H1 (cell line): ENCODE results near the gene KLF13. TPM values are rescaled to one million over a fixed set of nuclear protein-coding genes. Genes with fewer than 3 reads are reported as not detected.

Source experiments
- CTCF ChIA-PET: fragments of 300-600 bp; sonication (Branson Sonifier 250); formaldehyde crosslinking; loops from one replicate; lab custom pipeline; 2021; ENCODE audit not compliant: partially characterized antibody; lab: Charles Lee
- POLR2A ChIA-PET: fragments of 300-600 bp; sonication (Branson Sonifier 250); formaldehyde crosslinking; loops from one replicate; lab custom pipeline; 2021; ENCODE audit warnings: inconsistent platforms; ENCODE audit not compliant: partially characterized antibody; lab: Charles Lee
- DNase-seq, 2 experiments: peaks; one replicate each; pipeline versions ENCODE4 v3.0.0 to v3.0.0-alpha.2; 2010 to 2022; ENCODE audit warnings: low spot score in 2 of 2, low read depth in 1 of 2, mixed read lengths in 1 of 2
- FAIRE-seq: peaks from 2 replicates; lab custom pipeline; 2011; peaks lifted over from hg19 to GRCh38; lab: Jason Lieb, UNC
- H2AFZ ChIP-seq: 2 replicates; pipeline ENCODE4 v1.8.1; 2012; ENCODE audit warnings: low read length, inconsistent platforms
- H2AK5ac ChIP-seq: 2 replicates; pipeline ENCODE4 v1.6.1; 2013; ENCODE audit warnings: low read depth, low read length
- H2BK120ac ChIP-seq: replicated peaks from 2 replicates; pipeline ENCODE3; 2013; ENCODE audit warnings: low read depth, low read length, inconsistent platforms
- H2BK12ac ChIP-seq: 2 replicates; pipeline ENCODE4 v1.6.1; 2013; ENCODE audit warnings: low read depth, low read length
- H2BK15ac ChIP-seq: 2 replicates; pipeline ENCODE4 v1.6.1; 2013; ENCODE audit warnings: low read length
- H2BK20ac ChIP-seq: 2 replicates; pipeline ENCODE4 v1.6.1; 2013; ENCODE audit warnings: low read length
- H2BK5ac ChIP-seq: 2 replicates; pipeline ENCODE4 v1.6.1; 2013; ENCODE audit warnings: low read depth, low read length
- H3K14ac ChIP-seq: 2 replicates; pipeline ENCODE4 v1.6.1; 2013; ENCODE audit warnings: inconsistent platforms; ENCODE audit not compliant: insufficient read length
- H3K18ac ChIP-seq: 2 replicates; pipeline ENCODE4 v1.6.1; 2013; ENCODE audit warnings: low read length; ENCODE audit errors: extremely low read depth
- H3K23ac ChIP-seq: 2 replicates; pipeline ENCODE4 v1.6.1; 2013; ENCODE audit warnings: inconsistent platforms; ENCODE audit not compliant: insufficient read length
- H3K23me2 ChIP-seq: 2 replicates; pipeline ENCODE4 v1.6.1; 2013; ENCODE audit warnings: low read depth, low read length
- H3K27ac ChIP-seq: 2 replicates; pipeline ENCODE4 v1.6.1; 2011; ENCODE audit warnings: low read depth, low read length, inconsistent platforms
- H3K27me3 ChIP-seq, 4 experiments: replicated peaks in 1 of 4; 1 replicate in 1 of 4; 2 replicates in 3 of 4; pipeline versions ENCODE4 v1.6.1 to v1.8.1; 2011 to 2013; ENCODE audit warnings: low read length in 3 of 4, mild to moderate bottlenecking in 3 of 4, inconsistent platforms in 2 of 4, mixed read lengths in 2 of 4, moderate library complexity in 1 of 4; ENCODE audit not compliant: control insufficient read depth in 3 of 4, insufficient read depth in 3 of 4; ENCODE audit errors: extremely low read depth in 1 of 4
- H3K36me3 ChIP-seq, 4 experiments: 2 replicates each; pipeline versions ENCODE4 v1.6.1 to v1.8.1; 2011 to 2013; ENCODE audit warnings: mild to moderate bottlenecking in 4 of 4, low read length in 3 of 4, moderate library complexity in 2 of 4, control low read depth in 1 of 4, inconsistent platforms in 1 of 4; ENCODE audit not compliant: insufficient read depth in 4 of 4, control insufficient read depth in 2 of 4
- H3K4ac ChIP-seq: replicated peaks from 2 replicates; pipeline ENCODE3; 2013; ENCODE audit warnings: low read length, low read depth, mixed read lengths, inconsistent platforms; ENCODE audit not compliant: insufficient read length
- H3K4me1 ChIP-seq, 4 experiments: replicated peaks in 1 of 4; 1 replicate in 1 of 4; 2 replicates in 3 of 4; pipeline versions ENCODE4 v1.6.1 to v1.8.1; 2011 to 2013; ENCODE audit warnings: low read length in 3 of 4, inconsistent platforms in 2 of 4, mixed read lengths in 1 of 4; ENCODE audit not compliant: insufficient read depth in 4 of 4, control insufficient read depth in 3 of 4
- H3K4me2 ChIP-seq, 2 experiments: 2 replicates each; pipeline versions ENCODE4 v1.6.1 to v1.8.1; 2011 to 2013; ENCODE audit warnings: low read depth in 2 of 2, low read length in 2 of 2, control low read depth in 1 of 2, inconsistent platforms in 1 of 2, mild to moderate bottlenecking in 1 of 2; ENCODE audit not compliant: insufficient read depth in 1 of 2
- H3K4me3 ChIP-seq, 4 experiments: fragments of 200-600, 300-600 bp in 1 of 4; sonication (generic), shearing (Covaris generic), sonication (Bioruptor Twin) in 1 of 4; 2 replicates each; pipeline versions ENCODE4 v1.5.1 to v1.8.1; 2011 to 2016; ENCODE audit warnings: low read length in 4 of 4, low read depth in 3 of 4, control low read depth in 2 of 4, inconsistent platforms in 2 of 4, mild to moderate bottlenecking in 2 of 4, mixed read lengths in 1 of 4, moderate library complexity in 1 of 4; ENCODE audit not compliant: insufficient read depth in 2 of 4; ENCODE audit errors: extremely low read depth in 1 of 4
- H3K56ac ChIP-seq: replicated peaks from 2 replicates; pipeline ENCODE3; 2013; ENCODE audit warnings: low read depth, mild to moderate bottlenecking, mixed read lengths, low read length, inconsistent platforms; ENCODE audit not compliant: insufficient read length
- H3K79me1 ChIP-seq: 2 replicates; pipeline ENCODE4 v1.6.1; 2013; ENCODE audit warnings: low read depth, low read length, control low read depth
- H3K79me2 ChIP-seq, 2 experiments: 2 replicates each; pipeline versions ENCODE4 v1.6.1 to v1.8.1; 2012 to 2013; ENCODE audit warnings: low read length in 2 of 2, mild to moderate bottlenecking in 2 of 2, inconsistent platforms in 1 of 2; ENCODE audit not compliant: insufficient read depth in 2 of 2, control insufficient read depth in 1 of 2
- H3K9ac ChIP-seq, 4 experiments: replicated peaks in 1 of 4; 1 replicate in 1 of 4; 2 replicates in 3 of 4; pipeline versions ENCODE4 v1.6.1 to v1.8.1; 2011 to 2013; ENCODE audit warnings: low read depth in 3 of 4, low read length in 3 of 4, control low read depth in 2 of 4, mild to moderate bottlenecking in 2 of 4, moderate library complexity in 2 of 4, inconsistent platforms in 1 of 4; ENCODE audit errors: extremely low read depth in 1 of 4
- H3K9me3 ChIP-seq, 2 experiments: 2 replicates each; pipeline versions ENCODE4 v1.6.1 to v1.8.1; 2012 to 2013; ENCODE audit warnings: mild to moderate bottlenecking in 2 of 2, moderate library complexity in 2 of 2, control low read depth in 1 of 2, inconsistent platforms in 1 of 2, low read depth in 1 of 2, low read length in 1 of 2, mixed read lengths in 1 of 2; ENCODE audit not compliant: insufficient read depth in 2 of 2
- H4K20me1 ChIP-seq, 2 experiments: replicated peaks in 1 of 2; 2 replicates each; pipeline versions ENCODE3 to v1.8.1; 2011 to 2013; ENCODE audit warnings: inconsistent platforms in 2 of 2, low read length in 2 of 2, mild to moderate bottlenecking in 1 of 2; ENCODE audit not compliant: insufficient read depth in 2 of 2, control insufficient read depth in 1 of 2
- H4K5ac ChIP-seq: 2 replicates; pipeline ENCODE4 v1.6.1; 2013; ENCODE audit warnings: low read length, low read depth, mixed read lengths, inconsistent platforms; ENCODE audit not compliant: insufficient read length
- H4K8ac ChIP-seq: 2 replicates; pipeline ENCODE4 v1.8.0; 2013; ENCODE audit warnings: mild to moderate bottlenecking, moderate library complexity, low read length, inconsistent platforms; ENCODE audit not compliant: insufficient read depth; ENCODE audit errors: extremely low read depth
- H4K91ac ChIP-seq: replicated peaks from 2 replicates; pipeline ENCODE3; 2013; ENCODE audit warnings: low read length, mixed read lengths, inconsistent platforms; ENCODE audit not compliant: insufficient read length
- SUZ12 ChIP-seq: fragments of 200-600 bp; sonication (generic); IDR thresholded peaks from 2 replicates; pipeline ENCODE4 v1.6.1; 2012; ENCODE audit warnings: mild to moderate bottlenecking, inconsistent platforms, low read length, moderate library complexity, mixed read lengths
- WGBS, 2 experiments: shearing (Covaris generic) in 1 of 2; methylation state at CpG; one replicate each; pipeline versions ENCODE4 v1.1.6 to v1.1.7; 2013 to 2015; ENCODE audit warnings: low lambda C conversion rate in 2 of 2, mixed read lengths in 2 of 2, inconsistent platforms in 1 of 2, low coverage in 1 of 2, missing lambda C conversion rate in 1 of 2; ENCODE audit not compliant: insufficient replicate concordance in 2 of 2, insufficient coverage in 1 of 2, insufficient read length in 1 of 2; ENCODE audit errors: extremely low coverage in 1 of 2, missing lambda C conversion rate in 1 of 2; 5-methylcytosine and 5-hydroxymethylcytosine counted together
- polyA plus RNA-seq, 7 experiments: library from polyadenylated mRNA; depleted of rRNA in 3 of 7; stranded (reverse) in 5 of 7; unstranded in 2 of 7; fragments of >200 nt in 5 of 7; fragments of 200-250 nt in 2 of 7; gene quantifications; 1 replicate in 5 of 7; 2 replicates in 1 of 7; 4 replicates in 1 of 7; pipeline versions ENCODE4 v1.2.1 to v1.2.3, GENCODE V29; 2011 to 2013; ENCODE audit warnings: missing spikeins in 2 of 7, mixed read lengths in 2 of 7
- total RNA-seq: library from RNA; stranded (reverse); fragmentation: NEBNext Ultra II Directional; extraction: Animal tissue kit (Norgen Biotek cat#: 25700); gene quantifications from 2 replicates; pipeline ENCODE4 v1.2.1, GENCODE V29; 2021

The KLF13 gene
- total and polyA plus RNA-seq, 2 of the 8 experiments (the other 6 are each of a cell fraction or from before 2014, with no cell fraction given): 18.3 to 33.4 TPM

- H3K27me3 ChIP-seq: no peaks in the 10 kb centered on the region; a peak in 2 of 7 replicates
- no peak overlapping the region for H3K4me2 ChIP-seq
Measured at GRCh38 chr15:31403096-31403495, 76.5 kb downstream of the KLF13 start.

More at GRCh38 chr15:31403096-31403495, 76.5 kb downstream of the KLF13 start:
- no peak overlapping the region for H3K18ac ChIP-seq
- 89% methylated on average over 6 of the region's 6 CpGs; no CpG with 5 or more reads in 1 of the 2 experiments for WGBS, 2 experiments
- H2BK20ac ChIP-seq: no peak overlapping the region
- H3K23ac ChIP-seq: no peak overlapping the region
- peaks cover 0 to 9% (median 2%) of the 10 kb centered on the region in 4 experiments; a peak in 3 of 7 replicates for H3K4me1 ChIP-seq
- H3K9me3 ChIP-seq: no peaks in the 10 kb centered on the region; a peak in 1 of 4 replicates
- H3K14ac ChIP-seq: no peak overlapping the region
- no peak overlapping the region for H2BK12ac ChIP-seq
- no peak overlapping the region for H2AK5ac ChIP-seq
- no peak overlapping the region for H3K4ac ChIP-seq
- DNase-seq (no peak), FAIRE-seq (no peak)
- no peak overlapping the region for H3K27ac ChIP-seq
- H3K4me3 ChIP-seq: no peak overlapping the region
- H3K56ac ChIP-seq: no peak overlapping the region
- H2BK5ac ChIP-seq: no peak overlapping the region
- no peak overlapping the region for H2AFZ ChIP-seq
- H4K91ac ChIP-seq: no peak overlapping the region
- H4K5ac ChIP-seq: no peak overlapping the region
- no peaks in the 10 kb centered on the region for H4K20me1 ChIP-seq
- no peaks in the 10 kb centered on the region for H3K36me3 ChIP-seq
- H4K8ac ChIP-seq: no peak overlapping the region
- ChIA-PET POLR2A (interaction anchor here (0.7 to 1.7 kb wide), 2 partner anchors 37 to 1844 kb away, joined by 3 to 5 read pairs; no protein-coding TSS in a partner anchor), CTCF (interaction anchor here (0.9 to 1.9 kb wide), 2 partner anchors 32 to 37 kb away, joined by 5 to 12 read pairs; no protein-coding TSS in a partner anchor)
- H3K79me2 ChIP-seq: no peaks in the 10 kb centered on the region
- no peak overlapping the region for H3K9ac ChIP-seq
- H2BK15ac ChIP-seq: no peak overlapping the region
- no peak overlapping the region for H2BK120ac ChIP-seq
- H3K23me2 ChIP-seq: no peaks in the 10 kb centered on the region
- H3K79me1 ChIP-seq: no peaks in the 10 kb centered on the region
- no peak for TF ChIP-seq SUZ12
